HG02763 (cell line): ENCODE results near the gene HAO2.
"Not testable (repeated sequence)": the region's sequence is repeated elsewhere in the genome, so short reads cannot be mapped to it uniquely, and the experiment has no call there.

Experiments
- ATAC-seq: cut with Tn5 transposase; IDR thresholded peaks from one replicate; pipeline ENCODE4 v1.9.1; 2021; ENCODE audit warnings: mild to moderate bottlenecking, moderate library complexity; ENCODE audit not compliant: unreplicated experiment

Gene HAO2

GRCh38 chr1:119368554-119368953 is at the start of gene HAO2:
HAO2 (plus strand) TSS chr1:119368785; CDS start chr1:119381086, 12,301 bp downstream.
- no peak for ATAC-seq

- no peak for ATAC-seq
Measured at GRCh38 chr1:119320100-119320499, 48.5 kb upstream of the HAO2 start.

- ATAC-seq: no peak
Measured at GRCh38 chr1:119321666-119322419, 46.7 kb upstream of the HAO2 start.

- peak; percentile 88 for ATAC-seq
Measured at GRCh38 chr1:119323216-119323982, 45.2 kb upstream of the HAO2 start.

GRCh38 chr1:119324198-119324597 is 44.4 kb upstream of the HAO2 start:
- no peak for ATAC-seq

- no peak for ATAC-seq
Measured at GRCh38 chr1:119326251-119326650, 42.3 kb upstream of the HAO2 start.

- ATAC-seq: no peak
Measured at GRCh38 chr1:119327094-119327449, 41.5 kb upstream of the HAO2 start.

- no peak for ATAC-seq
Measured at GRCh38 chr1:119327450-119328155, 41.0 kb upstream of the HAO2 start.

GRCh38 chr1:119329541-119330461 is 38.8 kb upstream of the HAO2 start:
- ATAC-seq: no peak

GRCh38 chr1:119330466-119331189 is 38.0 kb upstream of the HAO2 start:
- no peak for ATAC-seq

GRCh38 chr1:119331190-119331515 is 37.4 kb upstream of the HAO2 start:
- no peak for ATAC-seq

GRCh38 chr1:119331915-119332314 is 36.7 kb upstream of the HAO2 start:
- ATAC-seq: no peak

GRCh38 chr1:119332622-119333021 is 36.0 kb upstream of the HAO2 start:
- ATAC-seq: no peak

- no peak for ATAC-seq
Measured at GRCh38 chr1:119333163-119333896, 35.3 kb upstream of the HAO2 start.

GRCh38 chr1:119333897-119334250 is 34.7 kb upstream of the HAO2 start:
- not testable (repeated sequence) for ATAC-seq

GRCh38 chr1:119336848-119337247 is 31.7 kb upstream of the HAO2 start:
- ATAC-seq: no peak

GRCh38 chr1:119338004-119338403 is 30.6 kb upstream of the HAO2 start:
- no peak for ATAC-seq

- no peak for ATAC-seq
Measured at GRCh38 chr1:119338757-119339156, 29.8 kb upstream of the HAO2 start.

- ATAC-seq: no peak
Measured at GRCh38 chr1:119340861-119341261, 27.7 kb upstream of the HAO2 start.
